NB4 (cell line): ENCODE results near the gene KLHL1.

Source experiments
- POLR2A ChIP-seq: IDR thresholded peaks from 2 replicates; pipeline ENCODE4 v1.6.1; 2011; ENCODE audit warnings: mild to moderate bottlenecking; ENCODE audit not compliant: insufficient read length; ENCODE audit errors: extremely low read depth
- TF ChIP-seq, protein P1 (sequence below): IDR thresholded peaks from 2 replicates; pipeline ENCODE4 v1.6.1; 2011; ENCODE audit warnings: low read depth, low read length
- TF ChIP-seq, protein P2 (sequence below): IDR thresholded peaks from one replicate; pipeline ENCODE4 v1.5.1; 2012; ENCODE audit warnings: low read depth, low read length

GRCh38 chr13:69997061-69997460, 111.2 kb downstream of the KLHL1 start:
- TF ChIP-seq, protein P1, sequence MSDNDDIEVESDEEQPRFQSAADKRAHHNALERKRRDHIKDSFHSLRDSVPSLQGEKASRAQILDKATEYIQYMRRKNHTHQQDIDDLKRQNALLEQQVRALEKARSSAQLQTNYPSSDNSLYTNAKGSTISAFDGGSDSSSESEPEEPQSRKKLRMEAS: no peak
- no peak for TF ChIP-seq POLR2A
- TF ChIP-seq, protein P2, sequence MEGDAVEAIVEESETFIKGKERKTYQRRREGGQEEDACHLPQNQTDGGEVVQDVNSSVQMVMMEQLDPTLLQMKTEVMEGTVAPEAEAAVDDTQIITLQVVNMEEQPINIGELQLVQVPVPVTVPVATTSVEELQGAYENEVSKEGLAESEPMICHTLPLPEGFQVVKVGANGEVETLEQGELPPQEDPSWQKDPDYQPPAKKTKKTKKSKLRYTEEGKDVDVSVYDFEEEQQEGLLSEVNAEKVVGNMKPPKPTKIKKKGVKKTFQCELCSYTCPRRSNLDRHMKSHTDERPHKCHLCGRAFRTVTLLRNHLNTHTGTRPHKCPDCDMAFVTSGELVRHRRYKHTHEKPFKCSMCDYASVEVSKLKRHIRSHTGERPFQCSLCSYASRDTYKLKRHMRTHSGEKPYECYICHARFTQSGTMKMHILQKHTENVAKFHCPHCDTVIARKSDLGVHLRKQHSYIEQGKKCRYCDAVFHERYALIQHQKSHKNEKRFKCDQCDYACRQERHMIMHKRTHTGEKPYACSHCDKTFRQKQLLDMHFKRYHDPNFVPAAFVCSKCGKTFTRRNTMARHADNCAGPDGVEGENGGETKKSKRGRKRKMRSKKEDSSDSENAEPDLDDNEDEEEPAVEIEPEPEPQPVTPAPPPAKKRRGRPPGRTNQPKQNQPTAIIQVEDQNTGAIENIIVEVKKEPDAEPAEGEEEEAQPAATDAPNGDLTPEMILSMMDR: no peak
